ENCODE results near the gene MTERF2.

MTERF2 gene

GRCh38 chr12:106954462-106955376 is 32.2 kb downstream of the MTERF2 start:
- TF ChIP-seq CTCF (IDR thresholded peaks at IDR 0.05; ENCODE audit: low read length, missing control alignments): no peak
- peak; percentile 24 for DNase-seq (ENCODE audit: low read depth)
- H3K4me3 ChIP-seq (replicated peaks; ENCODE audit: low read depth, low read length): peak overlapping the region; percentile 61

GRCh38 chr12:106953352-106954250 is 33.3 kb downstream of the MTERF2 start:
- H3K4me3 ChIP-seq (replicated peaks; ENCODE audit: low read depth, low read length): no peak overlapping the region
- DNase-seq (ENCODE audit: low read depth): no peak
- no peak for TF ChIP-seq CTCF (IDR thresholded peaks at IDR 0.05; ENCODE audit: low read length, missing control alignments)

GRCh38 chr12:106950591-106950990 is 36.4 kb downstream of the MTERF2 start:
- TF ChIP-seq CTCF (IDR thresholded peaks at IDR 0.05; ENCODE audit: low read length, missing control alignments): no peak
- no peak overlapping the region for H3K4me3 ChIP-seq (replicated peaks; ENCODE audit: low read depth, low read length)

GRCh38 chr12:106947461-106947860 is 39.5 kb downstream of the MTERF2 start:
- DNase-seq (ENCODE audit: low read depth): no peak
- H3K4me3 ChIP-seq (replicated peaks; ENCODE audit: low read depth, low read length): no peak overlapping the region
- no peak for TF ChIP-seq CTCF (IDR thresholded peaks at IDR 0.05; ENCODE audit: low read length, missing control alignments)

More at GRCh38 chr12:106950591-106950990, 36.4 kb downstream of the MTERF2 start:
- DNase-seq (ENCODE audit: low read depth): no peak

GRCh38 chr12:106945261-106945851 is 41.6 kb downstream of the MTERF2 start:
- no peak overlapping the region for H3K4me3 ChIP-seq (replicated peaks; ENCODE audit: low read depth, low read length)
- no peak for TF ChIP-seq CTCF (IDR thresholded peaks at IDR 0.05; ENCODE audit: low read length, missing control alignments)
- DNase-seq (ENCODE audit: low read depth): no peak

GRCh38 chr12:106942775-106943174 is 44.2 kb downstream of the MTERF2 start:
- TF ChIP-seq CTCF (IDR thresholded peaks at IDR 0.05; ENCODE audit: low read length, missing control alignments): no peak
- no peak overlapping the region for H3K4me3 ChIP-seq (replicated peaks; ENCODE audit: low read depth, low read length)
- DNase-seq (ENCODE audit: low read depth): no peak

Data from fibroblast of pulmonary artery (primary cell).